Upper lobe of left lung (tissue), 6 donors: ENCODE measurements around the gene MUCL3. TPM values are rescaled to one million over a fixed set of nuclear protein-coding genes. Genes with fewer than 3 reads are reported as not detected.

Experiments used
- ATAC-seq, 2 donors: fragments of 200-7000 bp; cut with Tn5 transposase; one replicate each; pipeline ENCODE4 v1.9.1; 2022; ENCODE audit warnings: mild to moderate bottlenecking in 2 of 2, moderate library complexity in 2 of 2; ENCODE audit not compliant: low FRiP score in 2 of 2
- DNase-seq, 2 donors: peaks; one replicate each; pipeline ENCODE4 v3.0.0-alpha.2; 2019 to 2020
- H3K27ac ChIP-seq, 4 donors: fragments of 200-600 bp; sonication (generic); one replicate each; pipeline ENCODE4 v1.5.1; 2016 to 2019
- H3K27me3 ChIP-seq, 4 donors: fragments of 200-600 bp; sonication (generic); one replicate each; pipeline ENCODE4 v1.5.1; 2017 to 2019
- H3K36me3 ChIP-seq, 4 donors: fragments of 200-600 bp; sonication (generic); one replicate each; pipeline ENCODE4 v1.5.1; 2016 to 2019
- H3K4me1 ChIP-seq, 4 donors: fragments of 200-600 bp; sonication (generic); one replicate each; pipeline ENCODE4 v1.5.1; 2018 to 2019
- H3K4me3 ChIP-seq, 4 donors: fragments of 200-600 bp; sonication (generic); one replicate each; pipeline ENCODE4 v1.5.1; 2017 to 2019; ENCODE audit warnings: mild to moderate bottlenecking in 2 of 4, moderate library complexity in 1 of 4
- H3K9me3 ChIP-seq, 4 donors: fragments of 200-600 bp; sonication (generic); one replicate each; pipeline ENCODE4 v1.5.1; 2018 to 2019
- EP300 ChIP-seq, 4 donors: sonication (generic); formaldehyde crosslinking; IDR thresholded peaks; one replicate each; pipeline ENCODE4 v1.5.1; 2017; ENCODE audit warnings: antibody characterized with exemption in 4 of 4, control low read depth in 2 of 4
- POLR2A ChIP-seq, 4 donors: fragments of 450-650 bp; IDR thresholded peaks; one replicate each; pipeline ENCODE4 v1.5.1; 2016 to 2017; ENCODE audit warnings: antibody characterized with exemption in 4 of 4, mild to moderate bottlenecking in 2 of 4
- POLR2AphosphoS5 ChIP-seq, 2 donors: sonication (generic); formaldehyde crosslinking; IDR thresholded peaks; one replicate each; pipeline ENCODE4 v1.5.1; 2017; ENCODE audit warnings: antibody characterized with exemption in 2 of 2
- WGBS, 2 donors: methylation state at CpG; one replicate each; pipeline ENCODE4 v1.1.5; 2017 to 2018; 5-methylcytosine and 5-hydroxymethylcytosine counted together
- total RNA-seq, 6 donors: library from RNA; depleted of rRNA in 4 of 6; stranded (reverse); fragments of >200 nt in 4 of 6; gene quantifications; one replicate each; pipeline versions ENCODE4 v1.1.0 to v1.2.1, GENCODE V29; 2016 to 2021
- TF ChIP-seq, protein P1 (sequence below), 6 experiments: fragments of 450-650 bp in 4 of 6; fragments of 200-600 bp in 2 of 6; sonication (generic) in 2 of 6; IDR thresholded peaks; one replicate each; pipeline ENCODE4 v1.5.1; 2016 to 2019; ENCODE audit warnings: antibody characterized with exemption in 6 of 6
- donor health status: DM: no; HTN: no; CAD: no; lungs with moderate emphysema.
- donor health status: DM: no; HTN: yes; CAD: no; lungs with severe emphysema.

The MUCL3 gene, protein sequence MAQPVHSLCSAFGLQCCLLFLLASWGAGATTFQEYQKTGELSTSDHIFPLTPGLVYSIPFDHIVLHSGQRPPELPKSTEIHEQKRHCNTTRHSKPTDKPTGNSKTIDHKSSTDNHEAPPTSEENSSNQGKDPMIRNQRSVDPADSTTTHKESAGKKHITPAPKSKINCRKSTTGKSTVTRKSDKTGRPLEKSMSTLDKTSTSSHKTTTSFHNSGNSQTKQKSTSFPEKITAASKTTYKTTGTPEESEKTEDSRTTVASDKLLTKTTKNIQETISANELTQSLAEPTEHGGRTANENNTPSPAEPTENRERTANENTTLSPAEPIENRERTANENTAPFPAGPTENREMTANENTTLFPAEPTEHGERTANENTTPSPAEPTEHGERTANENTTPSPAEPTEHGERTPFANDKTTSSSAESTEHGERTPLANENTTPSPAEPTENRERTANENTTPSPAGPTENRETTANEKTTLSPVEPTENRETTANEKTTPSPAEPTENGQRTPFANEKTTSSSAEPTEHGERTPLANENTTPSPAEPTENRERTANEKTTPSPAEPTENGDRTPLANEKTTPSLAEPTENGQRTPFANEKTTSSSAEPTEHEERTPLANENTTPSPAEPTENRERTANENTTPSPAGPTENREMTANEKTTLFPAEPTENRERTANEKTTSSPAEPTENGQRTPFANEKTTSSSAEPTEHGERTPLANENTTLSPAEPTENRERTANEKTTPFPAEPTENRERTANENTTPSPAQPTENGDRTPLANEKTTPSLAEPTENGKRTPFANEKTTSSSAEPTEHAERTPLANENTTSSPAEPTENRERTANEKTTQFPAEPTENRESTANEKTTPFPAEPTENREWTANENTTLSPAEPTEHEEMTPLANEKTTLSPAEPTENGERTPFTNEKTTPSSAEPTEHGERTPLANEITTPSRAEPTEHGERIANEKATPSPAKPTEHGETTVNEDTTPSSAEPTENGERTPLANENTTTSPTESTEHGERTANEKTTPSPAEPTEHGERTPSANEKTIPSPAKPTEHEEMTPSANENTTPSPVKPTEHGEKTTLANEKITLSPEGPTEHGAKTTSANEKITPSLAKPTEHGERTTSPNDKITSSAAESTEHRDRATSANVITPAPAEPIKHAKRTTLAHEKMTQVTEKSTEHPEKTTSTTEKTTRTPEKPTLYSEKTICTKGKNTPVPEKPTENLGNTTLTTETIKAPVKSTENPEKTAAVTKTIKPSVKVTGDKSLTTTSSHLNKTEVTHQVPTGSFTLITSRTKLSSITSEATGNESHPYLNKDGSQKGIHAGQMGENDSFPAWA (N-terminal part only)
- total RNA-seq, result 10 to 100 TPM in 2 of 6 donors, 1 to 10 TPM in 4; 1.8 to 38.8 (median 5.0) TPM

DNA sequence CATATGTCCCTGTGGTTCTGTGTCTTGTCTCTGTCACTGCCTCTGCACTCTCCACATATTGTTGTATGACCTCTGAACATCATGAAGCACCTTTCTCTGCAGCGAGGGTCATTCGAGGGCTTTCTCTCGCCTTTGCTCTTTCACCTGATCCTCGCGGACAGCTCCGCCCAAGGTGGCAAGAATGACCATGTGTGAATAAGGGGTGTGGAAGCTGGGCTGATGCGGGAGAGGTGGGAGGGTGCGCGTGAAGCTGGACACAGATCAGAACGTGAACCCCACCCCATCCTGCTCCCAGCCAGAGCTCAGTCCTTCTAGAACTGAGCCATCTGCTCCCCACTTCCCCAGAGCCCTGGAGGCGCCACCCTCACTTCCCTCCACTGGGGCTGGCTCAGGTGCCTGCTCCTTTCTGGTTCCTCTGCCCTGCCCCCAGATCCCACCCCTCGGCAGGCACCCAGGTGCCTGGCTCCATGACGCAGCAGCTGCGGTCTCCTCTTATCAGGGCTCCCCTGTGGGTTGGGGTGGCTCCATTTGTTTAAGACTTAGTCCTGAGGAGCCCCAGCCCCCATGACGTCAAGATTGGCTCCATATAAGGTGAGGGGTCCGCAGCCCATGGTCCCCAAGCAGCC is at the start of gene MUCL3:
Gene MUCL3, plus strand, starts transcription at position 613 of the 626 bp plus-strand sequence. CDS start 27 bp downstream, outside the sequence.
- DNase-seq (peak in 1 of 2 donors; percentile 60), ATAC-seq (no peak)
- no peaks in the 10 kb centered on the region for H3K36me3 ChIP-seq
- no peaks in the 10 kb centered on the region for H3K9me3 ChIP-seq
- H3K27ac ChIP-seq, result no peak within 1 kb of the TSS
- 76 to 80% methylated on average over 14 to 16 of the region's 16 CpGs for WGBS, 2 donors
- no peak within 1 kb of the TSS for H3K4me3 ChIP-seq
- TF ChIP-seq EP300 (IDR thresholded peaks at IDR 0.05) (no peak), POLR2A (IDR thresholded peaks at IDR 0.05) (no peak), POLR2AphosphoS5 (IDR thresholded peaks at IDR 0.05) (no peak)
- TF ChIP-seq, protein P1, sequence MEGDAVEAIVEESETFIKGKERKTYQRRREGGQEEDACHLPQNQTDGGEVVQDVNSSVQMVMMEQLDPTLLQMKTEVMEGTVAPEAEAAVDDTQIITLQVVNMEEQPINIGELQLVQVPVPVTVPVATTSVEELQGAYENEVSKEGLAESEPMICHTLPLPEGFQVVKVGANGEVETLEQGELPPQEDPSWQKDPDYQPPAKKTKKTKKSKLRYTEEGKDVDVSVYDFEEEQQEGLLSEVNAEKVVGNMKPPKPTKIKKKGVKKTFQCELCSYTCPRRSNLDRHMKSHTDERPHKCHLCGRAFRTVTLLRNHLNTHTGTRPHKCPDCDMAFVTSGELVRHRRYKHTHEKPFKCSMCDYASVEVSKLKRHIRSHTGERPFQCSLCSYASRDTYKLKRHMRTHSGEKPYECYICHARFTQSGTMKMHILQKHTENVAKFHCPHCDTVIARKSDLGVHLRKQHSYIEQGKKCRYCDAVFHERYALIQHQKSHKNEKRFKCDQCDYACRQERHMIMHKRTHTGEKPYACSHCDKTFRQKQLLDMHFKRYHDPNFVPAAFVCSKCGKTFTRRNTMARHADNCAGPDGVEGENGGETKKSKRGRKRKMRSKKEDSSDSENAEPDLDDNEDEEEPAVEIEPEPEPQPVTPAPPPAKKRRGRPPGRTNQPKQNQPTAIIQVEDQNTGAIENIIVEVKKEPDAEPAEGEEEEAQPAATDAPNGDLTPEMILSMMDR (IDR thresholded peaks at IDR 0.05), result no peak
- H3K27me3 ChIP-seq, result no peaks in the 10 kb centered on the region
- H3K4me1 ChIP-seq, result peaks cover 9 to 25% (median 11%) of the 10 kb centered on the region in 4 donors

- Histone ChIP-seq H3K9me3 (no peaks in the 10 kb centered on the region), H3K4me1 (peaks cover 0 to 7% (median 6%) of the 10 kb centered on the region in 4 donors), H3K36me3 (peaks cover 3 to 63% (median 40%) of the 10 kb centered on the region in 4 donors), H3K4me3 (no peak overlapping the region), H3K27me3 (no peaks in the 10 kb centered on the region), H3K27ac (no peak overlapping the region)
- TF ChIP-seq POLR2AphosphoS5 (IDR thresholded peaks at IDR 0.05) (no peak), EP300 (IDR thresholded peaks at IDR 0.05) (no peak), POLR2A (IDR thresholded peaks at IDR 0.05) (no peak)
- TF ChIP-seq, protein P1 (IDR thresholded peaks at IDR 0.05), result no peak
- DNase-seq (no peak), ATAC-seq (no peak)
- 96 to 98% methylated on average over 4 of the region's 4 CpGs for WGBS, 2 donors
Observed at GRCh38 chr6:30891450-30891723, 49.4 kb upstream of the MUCL3 start.

DNA sequence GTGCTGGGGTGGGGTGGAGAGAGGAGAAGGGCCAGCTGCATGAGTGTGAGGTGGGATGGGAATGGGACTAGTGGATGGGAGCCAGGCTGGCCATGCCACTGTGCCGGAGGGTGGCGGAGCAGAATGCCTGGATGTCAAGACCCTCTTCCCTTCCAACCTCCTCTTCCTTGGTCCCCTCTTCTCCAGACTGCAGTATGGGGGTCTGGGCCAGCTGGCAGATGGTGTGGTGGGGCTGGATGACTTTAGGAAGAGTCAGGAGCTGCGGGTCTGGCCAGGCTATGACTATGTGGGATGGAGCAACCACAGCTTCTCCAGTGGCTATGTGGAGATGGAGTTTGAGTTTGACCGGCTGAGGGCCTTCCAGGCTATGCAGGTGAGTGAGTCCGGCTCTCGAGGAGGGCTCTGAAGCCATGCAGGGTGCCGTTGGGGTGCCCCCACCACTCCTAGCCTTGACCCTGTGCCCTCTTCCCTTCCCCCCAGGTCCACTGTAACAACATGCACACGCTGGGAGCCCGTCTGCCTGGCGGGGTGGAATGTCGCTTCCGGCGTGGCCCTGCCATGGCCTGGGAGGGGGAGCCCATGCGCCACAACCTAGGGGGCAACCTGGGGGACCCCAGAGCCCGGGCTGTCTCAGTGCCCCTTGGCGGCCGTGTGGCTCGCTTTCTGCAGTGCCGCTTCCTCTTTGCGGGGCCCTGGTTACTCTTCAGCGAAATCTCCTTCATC is 48.8 kb upstream of the MUCL3 start:
- Histone ChIP-seq H3K27me3 (no peaks in the 10 kb centered on the region), H3K4me1 (peaks cover 0 to under 1% (median under 1%) of the 10 kb centered on the region in 4 donors), H3K36me3 (peaks cover 3 to 69% (median 45%) of the 10 kb centered on the region in 4 donors), H3K27ac (no peak overlapping the region), H3K4me3 (no peak overlapping the region), H3K9me3 (no peaks in the 10 kb centered on the region)
- DNase-seq, result peak in 1 of 2 donors; percentile 46
- 76 to 97% methylated on average over 13 of the region's 21 CpGs for WGBS, 2 donors
- no peak for TF ChIP-seq EP300 (IDR thresholded peaks at IDR 0.05)
- TF ChIP-seq POLR2AphosphoS5 (IDR thresholded peaks at IDR 0.05), result no peak
- TF ChIP-seq, protein P1 (IDR thresholded peaks at IDR 0.05), result no peak
- TF ChIP-seq POLR2A (IDR thresholded peaks at IDR 0.05), result no peak
- ATAC-seq, result no peak
